Natural killer cell (primary cell): ENCODE measurements around the gene KCNH3. TPM values are rescaled to one million over a fixed set of nuclear protein-coding genes. Genes with fewer than 3 reads are reported as not detected.

Experiments used
- ATAC-seq, 3 donors: fragments of 150-1000 bp in 2 of 3; fragments of 200-7000 bp in 1 of 3; cut with Tn5 transposase; 1 replicate in 1 of 3; 2 replicates in 2 of 3; pipeline ENCODE4 v1.10.0; 2021; ENCODE audit warnings: mild to moderate bottlenecking in 2 of 3, moderate library complexity in 2 of 3
- DNase-seq, 2 donors: peaks; one replicate each; pipeline versions ENCODE4 v3.0.0 to v3.0.0-alpha.2; 2013 to 2021; ENCODE audit warnings: mixed read lengths in 1 of 2
- H3K27ac ChIP-seq: one replicate; pipeline ENCODE4 v1.5.1; 2013; ENCODE audit warnings: mild to moderate bottlenecking, low read length
- H3K27me3 ChIP-seq: one replicate; pipeline ENCODE4 v1.6.1; 2013; ENCODE audit warnings: low read length; ENCODE audit not compliant: control insufficient read depth, insufficient read depth
- H3K36me3 ChIP-seq: one replicate; pipeline ENCODE4 v1.6.1; 2013; ENCODE audit warnings: low read length; ENCODE audit not compliant: control insufficient read depth, insufficient read depth
- H3K4me1 ChIP-seq: one replicate; pipeline ENCODE4 v1.6.1; 2013; ENCODE audit warnings: low read length; ENCODE audit not compliant: control insufficient read depth, insufficient read depth
- H3K4me3 ChIP-seq: one replicate; pipeline ENCODE4 v1.5.1; 2013; ENCODE audit warnings: low read length
- H3K9me3 ChIP-seq: one replicate; pipeline ENCODE4 v1.6.1; 2013; ENCODE audit warnings: low read length; ENCODE audit not compliant: control insufficient read depth, insufficient read depth
- H3K27ac Mint-ChIP-seq, 2 donors: one replicate each; pipeline ENCODE4 v1.8.0; 2022; ENCODE audit warnings: mild to moderate bottlenecking in 2 of 2, mixed read lengths in 2 of 2, moderate library complexity in 1 of 2
- H3K27me3 Mint-ChIP-seq, 2 donors: one replicate each; pipeline ENCODE4 v1.8.0; 2022; ENCODE audit warnings: low read depth in 2 of 2, mixed read lengths in 2 of 2
- H3K36me3 Mint-ChIP-seq: one replicate; pipeline ENCODE4 v1.8.0; 2022; ENCODE audit warnings: mixed read lengths
- H3K4me1 Mint-ChIP-seq, 2 donors: one replicate each; pipeline ENCODE4 v1.8.0; 2022; ENCODE audit warnings: mixed read lengths in 2 of 2
- H3K4me3 Mint-ChIP-seq: one replicate; pipeline ENCODE4 v1.8.0; 2022; ENCODE audit warnings: mild to moderate bottlenecking, moderate library complexity, mixed read lengths
- H3K9me3 Mint-ChIP-seq, 2 donors: one replicate each; pipeline ENCODE4 v1.8.0; 2022; ENCODE audit warnings: mixed read lengths in 2 of 2
- WGBS: methylation state at CpG from one replicate; pipeline ENCODE4 v1.1.7; 2013; ENCODE audit warnings: missing lambda C conversion rate; ENCODE audit not compliant: insufficient coverage; 5-methylcytosine and 5-hydroxymethylcytosine counted together
- intact Hi-C: fragments of 100-400 bp; cut with micrococcal nuclease; formaldehyde crosslinking; loops from one replicate; pipeline ENCODE4 v1.14.2; 2022
- total RNA-seq, 4 donors: library from RNA; stranded (reverse); fragments of 120-200 nt in 1 of 4; gene quantifications; one replicate each; pipeline versions ENCODE4 v1.2.3 to v1.2.4, GENCODE V29; 2013 to 2022
- TF ChIP-seq, protein P1 (sequence below): fragments of 200-600 bp; IDR thresholded peaks from one replicate; pipeline ENCODE4 v1.8.0; 2022; ENCODE audit warnings: antibody characterized with exemption

Gene KCNH3
- total RNA-seq, 3 donors from 2014 or later (not counting 1 experiment from before 2014, with no cell fraction given) = 1.2 to 1.7 (median 1.6) TPM

DNA sequence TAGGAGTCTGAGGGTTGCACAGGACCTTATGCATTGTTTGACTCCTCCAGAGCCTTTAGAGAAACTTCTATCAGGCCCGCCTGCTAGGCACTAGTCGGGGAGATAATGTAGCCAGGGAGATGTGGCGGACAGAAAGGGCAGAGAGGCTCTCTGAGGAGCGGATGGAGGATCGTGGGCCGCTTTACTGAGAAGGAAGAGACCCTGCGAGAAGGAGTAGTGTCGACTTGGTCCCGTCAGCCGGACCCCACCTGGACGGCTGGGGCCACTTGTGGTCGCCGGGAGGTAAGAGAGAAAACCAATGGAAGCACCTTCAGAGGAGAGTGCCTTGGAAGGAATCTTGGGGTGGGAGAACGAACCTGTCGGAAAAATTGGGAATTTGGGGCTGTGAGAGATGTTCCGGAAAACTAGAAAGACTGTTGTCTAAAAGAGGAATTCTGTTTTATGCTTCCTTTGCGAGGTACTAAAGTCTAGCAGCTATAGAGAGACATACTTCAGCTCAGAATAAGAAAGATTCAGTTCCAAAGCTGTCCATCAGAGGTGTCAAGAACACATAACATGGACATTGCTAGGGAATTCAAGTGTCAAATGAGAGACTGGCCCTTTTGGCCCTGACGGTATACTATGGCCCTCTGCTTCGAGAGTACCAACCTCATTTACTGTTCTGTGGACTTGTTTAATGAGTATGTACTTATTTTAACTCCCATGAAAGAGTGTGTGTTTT lies 29.8 kb downstream of the KCNH3 start:
- WGBS = 2% methylated on average over 19 of the region's 19 CpGs
- Mint-ChIP-seq H3K27ac (peak overlapping the region; percentile 97 to 99), H3K9me3 (no peaks in the 10 kb centered on the region), H3K4me1 (peaks cover 56% of the 10 kb centered on the region in 2 donors), H3K27me3 (no peaks in the 10 kb centered on the region), H3K36me3 (no peaks in the 10 kb centered on the region), H3K4me3 (peak overlapping the region; percentile 100)
- H3K27ac ChIP-seq = peak overlapping the region; percentile 95
- no peaks in the 10 kb centered on the region for H3K9me3 ChIP-seq
- peak overlapping the region; percentile 85 for H3K4me3 ChIP-seq
- peaks cover 10% of the 10 kb centered on the region for H3K36me3 ChIP-seq
- TF ChIP-seq, protein P1, sequence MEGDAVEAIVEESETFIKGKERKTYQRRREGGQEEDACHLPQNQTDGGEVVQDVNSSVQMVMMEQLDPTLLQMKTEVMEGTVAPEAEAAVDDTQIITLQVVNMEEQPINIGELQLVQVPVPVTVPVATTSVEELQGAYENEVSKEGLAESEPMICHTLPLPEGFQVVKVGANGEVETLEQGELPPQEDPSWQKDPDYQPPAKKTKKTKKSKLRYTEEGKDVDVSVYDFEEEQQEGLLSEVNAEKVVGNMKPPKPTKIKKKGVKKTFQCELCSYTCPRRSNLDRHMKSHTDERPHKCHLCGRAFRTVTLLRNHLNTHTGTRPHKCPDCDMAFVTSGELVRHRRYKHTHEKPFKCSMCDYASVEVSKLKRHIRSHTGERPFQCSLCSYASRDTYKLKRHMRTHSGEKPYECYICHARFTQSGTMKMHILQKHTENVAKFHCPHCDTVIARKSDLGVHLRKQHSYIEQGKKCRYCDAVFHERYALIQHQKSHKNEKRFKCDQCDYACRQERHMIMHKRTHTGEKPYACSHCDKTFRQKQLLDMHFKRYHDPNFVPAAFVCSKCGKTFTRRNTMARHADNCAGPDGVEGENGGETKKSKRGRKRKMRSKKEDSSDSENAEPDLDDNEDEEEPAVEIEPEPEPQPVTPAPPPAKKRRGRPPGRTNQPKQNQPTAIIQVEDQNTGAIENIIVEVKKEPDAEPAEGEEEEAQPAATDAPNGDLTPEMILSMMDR = no peak
- DNase-seq (no peak), ATAC-seq (peak; percentile 9 to 28 (median 12))
- H3K4me1 ChIP-seq = peaks cover 50% of the 10 kb centered on the region
- no peaks in the 10 kb centered on the region for H3K27me3 ChIP-seq
- intact Hi-C loops = no loop called here

DNA sequence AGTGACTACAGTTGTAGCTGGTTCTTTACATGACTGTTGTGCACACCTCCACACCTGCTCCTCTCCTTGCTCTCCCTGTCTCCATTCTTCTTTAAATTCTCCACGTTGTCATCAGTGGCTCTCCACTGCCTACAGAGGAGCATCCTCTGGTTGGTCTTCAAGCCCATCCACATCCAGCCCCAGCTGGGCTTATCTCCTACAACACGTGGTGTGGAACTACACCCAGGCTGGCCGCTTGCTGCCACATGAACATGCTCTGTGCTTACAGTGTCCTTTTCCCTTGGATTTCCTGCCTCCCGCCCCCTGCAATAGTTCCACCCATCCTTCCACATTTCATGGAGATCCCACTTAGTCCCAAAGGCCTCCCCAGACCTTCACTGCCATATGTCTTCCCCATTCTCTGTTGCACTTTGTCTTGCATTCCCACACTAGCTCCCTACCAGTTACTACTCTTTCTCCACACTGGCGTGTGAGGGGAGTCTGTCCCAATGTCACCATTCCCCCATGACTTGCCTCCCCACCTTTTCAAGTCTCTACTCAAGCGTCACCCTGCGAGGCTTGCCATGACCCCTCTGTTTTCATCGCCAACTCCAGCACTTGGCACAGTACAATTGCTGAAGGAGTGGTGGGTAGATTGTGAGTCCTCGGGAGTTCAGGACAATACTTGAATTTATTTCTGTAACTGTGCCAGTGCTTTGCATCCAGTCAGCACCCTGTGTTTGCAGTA lies 38.9 kb downstream of the KCNH3 start:
- Histone ChIP-seq H3K36me3 (no peaks in the 10 kb centered on the region), H3K27ac (no peak overlapping the region), H3K27me3 (no peaks in the 10 kb centered on the region), H3K4me3 (no peak overlapping the region), H3K9me3 (no peaks in the 10 kb centered on the region), H3K4me1 (no peaks in the 10 kb centered on the region)
- H3K36me3 Mint-ChIP-seq = no peaks in the 10 kb centered on the region
- H3K9me3 Mint-ChIP-seq = no peaks in the 10 kb centered on the region
- H3K27me3 Mint-ChIP-seq = no peaks in the 10 kb centered on the region
- H3K27ac Mint-ChIP-seq = no peak overlapping the region
- peaks cover 0 to 18% of the 10 kb centered on the region in 2 donors for H3K4me1 Mint-ChIP-seq
- H3K4me3 Mint-ChIP-seq = no peak overlapping the region
- DNase-seq (no peak), ATAC-seq (peak in 1 of 3 donors; percentile 28)
- TF ChIP-seq, protein P1 = no peak
- intact Hi-C loops = no loop called here
- WGBS = 90% methylated on average over 9 of the region's 9 CpGs

DNA sequence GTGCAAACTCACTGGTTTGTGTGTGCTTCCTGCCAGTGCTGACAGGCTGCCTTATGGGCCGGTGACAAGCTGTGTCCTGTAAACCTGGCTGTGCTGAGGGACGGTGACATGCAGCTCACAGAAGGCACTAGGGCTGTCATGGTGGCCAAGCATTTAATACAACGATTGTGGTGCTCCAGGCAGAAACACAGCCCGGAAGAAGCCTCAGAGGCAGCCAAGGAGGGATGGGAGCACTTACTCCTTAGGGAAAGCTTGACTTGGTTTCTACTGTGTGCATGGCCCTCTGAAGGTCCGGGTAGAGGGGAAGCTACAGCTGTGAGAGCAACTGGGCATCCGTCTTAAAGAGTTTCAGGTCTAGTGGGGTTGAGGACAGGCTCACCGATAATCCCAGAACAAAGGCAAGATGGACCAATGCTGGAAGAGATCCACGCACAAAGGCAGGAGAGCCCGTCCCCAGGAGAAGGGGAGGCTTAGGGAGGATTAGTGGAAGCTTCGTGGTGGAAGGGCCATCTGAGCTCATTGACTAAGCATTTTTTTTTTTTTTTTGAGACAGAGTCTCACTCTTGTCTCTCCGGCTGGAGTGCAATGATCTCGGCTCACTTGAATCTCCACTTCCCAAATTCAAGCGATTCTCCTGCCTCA lies 39.8 kb downstream of the KCNH3 start:
- TF ChIP-seq, protein P1 = no peak
- 91% methylated on average over 13 of the region's 13 CpGs for WGBS
- ATAC-seq (no peak), DNase-seq (no peak)
- Mint-ChIP-seq H3K27ac (no peak overlapping the region), H3K4me3 (no peak overlapping the region), H3K27me3 (no peaks in the 10 kb centered on the region), H3K36me3 (no peaks in the 10 kb centered on the region), H3K4me1 (peaks cover 0 to 18% of the 10 kb centered on the region in 2 donors), H3K9me3 (no peaks in the 10 kb centered on the region)
- H3K36me3 ChIP-seq = no peaks in the 10 kb centered on the region
- H3K4me3 ChIP-seq = no peak overlapping the region
- intact Hi-C loops = no loop called here
- no peaks in the 10 kb centered on the region for H3K9me3 ChIP-seq
- no peak overlapping the region for H3K27ac ChIP-seq
- no peaks in the 10 kb centered on the region for H3K27me3 ChIP-seq
- no peaks in the 10 kb centered on the region for H3K4me1 ChIP-seq
